22Rv1 (cell line): ENCODE data around the gene RPUSD1.
"Not testable (repeated sequence)": the region's sequence is repeated elsewhere in the genome, so short reads cannot be mapped to it uniquely, and the experiment has no call there.

Experiments used
- H3K27ac ChIP-seq: fragments of 450-650 bp; 2 replicates; pipeline ENCODE4 v1.5.1; 2017
- ZFX ChIP-seq: fragments of 450-650 bp; IDR thresholded peaks from 2 replicates; pipeline ENCODE4 v1.6.1; 2017; ENCODE audit warnings: antibody characterized with exemption, borderline replicate concordance
- TF ChIP-seq, protein P1 (sequence below): fragments of 450-650 bp; IDR thresholded peaks from 2 replicates; pipeline ENCODE4 v1.5.1; 2017; ENCODE audit warnings: mild to moderate bottlenecking

The RPUSD1 gene

DNA sequence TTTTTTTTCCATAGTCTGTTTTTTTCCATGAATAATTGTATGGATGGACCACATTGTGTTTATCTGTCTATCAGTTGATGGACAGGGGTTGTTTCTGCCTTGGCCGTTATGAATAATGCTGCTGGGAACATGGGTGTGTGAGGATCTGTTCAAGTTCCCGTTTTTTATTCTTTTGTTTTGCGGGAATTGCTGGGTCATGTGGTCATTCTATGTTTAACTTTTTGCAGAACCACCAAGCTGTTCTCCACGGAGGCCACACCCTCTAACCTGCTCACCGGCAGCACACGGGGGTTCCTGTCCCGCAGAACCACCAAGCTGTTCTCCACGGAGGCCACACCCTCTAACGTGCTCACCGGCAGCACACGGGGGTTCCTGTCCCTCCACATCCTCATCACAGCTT lies 33.5 kb downstream of the RPUSD1 start:
- TF ChIP-seq, protein P1, sequence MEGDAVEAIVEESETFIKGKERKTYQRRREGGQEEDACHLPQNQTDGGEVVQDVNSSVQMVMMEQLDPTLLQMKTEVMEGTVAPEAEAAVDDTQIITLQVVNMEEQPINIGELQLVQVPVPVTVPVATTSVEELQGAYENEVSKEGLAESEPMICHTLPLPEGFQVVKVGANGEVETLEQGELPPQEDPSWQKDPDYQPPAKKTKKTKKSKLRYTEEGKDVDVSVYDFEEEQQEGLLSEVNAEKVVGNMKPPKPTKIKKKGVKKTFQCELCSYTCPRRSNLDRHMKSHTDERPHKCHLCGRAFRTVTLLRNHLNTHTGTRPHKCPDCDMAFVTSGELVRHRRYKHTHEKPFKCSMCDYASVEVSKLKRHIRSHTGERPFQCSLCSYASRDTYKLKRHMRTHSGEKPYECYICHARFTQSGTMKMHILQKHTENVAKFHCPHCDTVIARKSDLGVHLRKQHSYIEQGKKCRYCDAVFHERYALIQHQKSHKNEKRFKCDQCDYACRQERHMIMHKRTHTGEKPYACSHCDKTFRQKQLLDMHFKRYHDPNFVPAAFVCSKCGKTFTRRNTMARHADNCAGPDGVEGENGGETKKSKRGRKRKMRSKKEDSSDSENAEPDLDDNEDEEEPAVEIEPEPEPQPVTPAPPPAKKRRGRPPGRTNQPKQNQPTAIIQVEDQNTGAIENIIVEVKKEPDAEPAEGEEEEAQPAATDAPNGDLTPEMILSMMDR, result no peak
- TF ChIP-seq ZFX, result no peak
- no peak overlapping the region for H3K27ac ChIP-seq

DNA sequence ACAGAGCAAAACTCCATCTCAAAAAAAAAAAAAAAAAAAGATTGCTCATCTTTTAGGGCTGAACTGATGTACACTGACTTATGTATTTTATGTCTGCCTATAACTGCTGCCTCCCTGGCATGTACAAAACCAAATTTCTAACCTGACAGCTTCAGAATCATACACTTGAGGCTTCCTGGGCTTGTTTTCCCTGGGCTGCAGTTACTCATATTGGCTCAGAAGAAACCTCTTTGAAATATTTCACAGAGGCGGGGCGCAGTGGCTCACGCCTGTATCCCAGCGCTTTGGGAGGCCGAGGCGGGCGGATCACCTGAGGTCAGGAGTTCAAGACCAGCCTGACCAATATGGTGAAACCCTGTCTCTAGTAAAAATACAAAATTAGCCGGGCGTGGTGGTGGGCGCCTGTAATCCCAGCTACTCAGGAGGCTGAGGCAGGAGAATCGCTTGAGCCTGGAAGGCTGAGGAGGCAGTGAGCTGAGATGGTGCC lies 34.0 kb downstream of the RPUSD1 start:
- H3K27ac ChIP-seq, result not testable (repeated sequence)

DNA sequence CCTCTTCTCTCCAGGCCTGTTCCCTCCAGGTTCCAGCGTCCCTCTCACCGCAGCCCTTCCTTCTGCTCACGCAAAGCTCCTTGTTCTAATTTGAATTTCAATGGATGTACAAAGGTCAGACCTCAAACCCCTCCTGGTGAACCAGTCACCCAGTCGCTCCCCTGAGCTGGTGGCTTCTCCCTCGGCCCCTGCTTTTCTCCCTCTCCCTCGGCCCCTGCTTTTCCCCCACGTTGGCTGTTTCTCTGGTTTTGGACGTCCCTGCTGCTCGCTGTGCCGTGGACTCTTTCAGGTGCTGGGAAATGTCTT lies 36.2 kb downstream of the RPUSD1 start:
- TF ChIP-seq ZFX, result no peak
- TF ChIP-seq, protein P1, result no peak
- H3K27ac ChIP-seq, result 0 out of 2 replicates have a peak overlapping the region, but pooled peaks have one; percentile 23

DNA sequence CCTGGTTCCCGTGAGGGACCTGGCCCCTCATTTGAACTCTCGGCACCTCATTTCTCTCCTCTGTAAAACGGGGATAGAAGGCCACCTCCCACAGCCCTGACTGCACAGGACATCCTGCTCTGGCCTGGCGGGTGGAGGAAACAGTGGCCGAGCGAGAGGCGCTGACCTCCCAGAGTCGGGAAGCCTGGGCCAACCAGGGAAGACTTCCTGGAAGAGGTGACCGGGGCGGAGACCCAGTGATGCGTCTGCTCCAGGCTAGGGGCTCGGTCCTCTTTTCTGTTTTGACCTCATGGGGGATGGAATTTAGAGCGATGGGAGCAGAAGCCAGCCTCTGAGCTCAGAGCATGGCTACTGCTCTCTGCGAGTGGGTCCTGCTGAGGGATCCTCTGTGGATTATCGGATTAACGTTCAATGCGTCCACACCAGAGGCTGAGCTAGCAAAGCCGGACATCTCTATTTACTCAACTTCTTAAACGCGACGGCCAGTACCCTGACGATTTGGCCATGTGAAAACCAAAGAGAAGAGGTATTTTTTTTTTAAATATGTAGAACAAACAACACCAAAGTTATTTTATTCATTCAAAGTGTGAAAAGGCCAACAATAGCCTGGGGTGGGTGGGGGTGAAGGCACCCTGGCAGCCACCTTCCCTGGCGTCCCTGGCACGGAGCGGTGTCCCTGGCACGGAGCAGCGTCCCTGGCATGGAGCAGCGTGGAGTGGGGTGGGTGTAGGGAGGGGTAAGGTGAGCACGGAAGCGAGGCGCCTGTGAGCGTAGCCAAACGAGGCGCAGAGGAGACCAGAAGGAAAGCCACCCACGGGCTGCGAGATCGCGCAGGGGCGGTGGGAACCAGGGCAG lies 36.8 kb downstream of the RPUSD1 start:
- TF ChIP-seq ZFX, result no peak
- TF ChIP-seq, protein P1, result no peak
- 0 out of 2 replicates have a peak overlapping the region, but pooled peaks have one; percentile 23 for H3K27ac ChIP-seq

DNA sequence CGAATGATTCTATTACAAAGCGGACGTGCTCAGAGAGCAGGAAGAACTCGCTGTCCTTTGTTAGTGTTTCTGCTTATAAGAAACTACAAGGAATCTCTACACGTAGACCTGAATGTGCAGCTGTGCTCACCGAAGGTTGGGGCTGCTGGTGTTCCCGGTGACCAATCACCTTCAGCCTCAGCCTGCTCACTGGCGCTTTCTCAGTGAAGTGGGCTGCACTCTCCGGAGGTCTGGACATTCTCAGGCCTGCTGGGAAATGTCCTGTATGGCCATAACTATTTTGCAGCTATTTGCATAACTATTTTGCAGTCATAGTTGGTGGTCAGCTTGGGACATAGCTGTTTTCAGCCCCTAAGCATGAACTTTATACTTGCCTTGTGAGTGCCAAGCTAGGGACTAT lies 37.7 kb downstream of the RPUSD1 start:
- H3K27ac ChIP-seq, result 0 out of 2 replicates have a peak overlapping the region, but pooled peaks have one; percentile 23
- TF ChIP-seq, protein P1, result no peak
- TF ChIP-seq ZFX, result no peak

DNA sequence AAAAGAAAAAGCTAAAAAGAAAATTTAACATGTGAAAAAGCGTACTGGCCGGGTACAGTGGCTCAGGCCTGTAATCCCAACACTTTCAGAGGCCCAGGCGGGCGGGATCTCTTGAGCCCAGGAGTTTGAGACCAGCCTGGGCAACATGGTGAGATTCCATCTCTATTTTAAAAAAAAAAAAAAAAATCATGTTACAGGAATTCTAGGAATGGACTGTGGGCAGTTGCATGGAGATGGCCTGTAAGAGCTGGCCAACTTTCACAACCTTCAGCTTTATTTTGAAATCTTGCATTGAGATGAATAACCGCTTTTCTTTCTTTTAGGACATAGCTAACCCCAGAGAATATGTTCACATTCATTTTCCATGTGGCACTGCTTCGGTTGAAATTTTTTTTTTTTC lies 39.2 kb downstream of the RPUSD1 start:
- no peak overlapping the region for H3K27ac ChIP-seq
- no peak for TF ChIP-seq ZFX
- TF ChIP-seq, protein P1, result no peak

DNA sequence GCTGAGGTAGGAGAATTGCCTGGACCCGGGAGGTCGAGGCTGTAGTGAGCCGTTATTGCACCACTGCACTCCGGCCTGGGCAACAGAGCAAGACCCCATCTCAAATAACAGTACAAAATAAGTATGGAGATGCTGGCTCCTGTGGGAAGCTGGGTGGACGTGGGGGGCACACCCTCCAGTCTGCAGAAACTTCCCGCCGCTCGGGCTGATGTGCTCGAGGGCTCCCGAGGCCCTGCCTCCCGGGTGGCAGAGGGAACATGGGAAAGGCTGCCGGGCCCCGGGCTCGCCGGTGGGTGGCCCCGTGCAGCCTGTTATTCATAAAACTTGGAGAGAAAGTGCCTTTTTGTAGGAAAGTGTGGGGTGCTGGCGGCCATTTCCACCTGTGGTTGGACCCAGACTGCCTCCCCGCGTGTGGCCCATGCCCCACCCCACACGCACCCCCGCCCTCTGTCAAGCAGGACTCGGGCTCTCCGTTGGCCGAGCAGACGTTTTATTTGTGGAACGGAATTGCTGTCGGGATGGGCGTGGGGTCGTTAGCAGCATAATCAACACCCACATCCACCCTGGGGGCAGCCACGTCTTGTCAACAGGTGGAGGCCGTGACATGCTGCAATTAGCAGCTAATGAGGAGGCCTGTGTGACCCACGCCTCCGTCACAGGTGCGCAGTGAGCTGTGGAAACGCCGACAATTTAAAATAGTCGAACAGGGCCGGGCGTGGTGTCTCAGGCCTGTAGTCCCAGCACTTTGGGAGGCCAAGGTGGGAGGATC lies 40.0 kb downstream of the RPUSD1 start:
- TF ChIP-seq, protein P1, result no peak
- no peak for TF ChIP-seq ZFX
- H3K27ac ChIP-seq, result no peak overlapping the region
